Erythroblast (primary cell): ENCODE measurements around the gene IPO5.
"Not testable (repeated sequence)": the region's sequence is repeated elsewhere in the genome, so short reads cannot be mapped to it uniquely, and the experiment has no call there.

Source experiments
- GATA1 ChIP-seq: IDR thresholded peaks from 2 replicates; pipeline ENCODE4 v1.6.1; 2011; ENCODE audit warnings: low read depth, mild to moderate bottlenecking, control low read depth, low read length, moderate library complexity
- POLR2A ChIP-seq: IDR thresholded peaks from 2 replicates; pipeline ENCODE4 v1.6.1; 2011; ENCODE audit warnings: mild to moderate bottlenecking, low read length

- not testable (repeated sequence) for TF ChIP-seq GATA1, POLR2A
These were observed 644 bp upstream of the IPO5 start for GRCh38 chr13:97952831-97953230.
